HG03460 (cell line): ENCODE measurements around the gene GARS1.

Source experiments
- ATAC-seq: cut with Tn5 transposase; IDR thresholded peaks from one replicate; pipeline ENCODE4 v1.9.1; 2021; ENCODE audit not compliant: unreplicated experiment

Gene GARS1

DNA sequence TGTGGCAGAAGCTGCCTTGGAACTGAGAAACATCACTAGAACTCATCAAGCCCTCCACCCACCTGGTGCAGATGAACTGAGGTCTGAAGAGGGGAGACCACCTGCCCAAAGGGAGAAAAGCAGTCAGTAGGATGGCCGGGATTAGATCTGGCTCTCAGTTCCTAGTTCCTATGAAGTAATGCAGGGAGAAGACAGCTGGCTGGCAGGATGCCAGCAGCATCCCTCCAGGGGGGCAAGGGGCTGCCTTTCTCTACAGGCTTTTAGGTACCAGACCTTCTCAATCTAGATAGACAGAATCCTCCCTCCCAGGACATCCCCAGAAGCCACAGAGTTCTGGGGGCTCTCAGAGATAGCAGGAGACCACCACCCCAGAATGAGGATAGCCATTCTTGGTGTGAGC, 79.7 kb downstream of the GARS1 start:
- ATAC-seq: no peak

- ATAC-seq: no peak
Observed at GRCh38 chr7:30674876-30675275, 80.2 kb downstream of the GARS1 start.

GRCh38 chr7:30678805-30679204, 84.1 kb downstream of the GARS1 start:
- no peak for ATAC-seq

GRCh38 chr7:30679664-30680063, 85.0 kb downstream of the GARS1 start:
- ATAC-seq: no peak

GRCh38 chr7:30681331-30681797, 86.7 kb downstream of the GARS1 start:
- no peak for ATAC-seq

DNA sequence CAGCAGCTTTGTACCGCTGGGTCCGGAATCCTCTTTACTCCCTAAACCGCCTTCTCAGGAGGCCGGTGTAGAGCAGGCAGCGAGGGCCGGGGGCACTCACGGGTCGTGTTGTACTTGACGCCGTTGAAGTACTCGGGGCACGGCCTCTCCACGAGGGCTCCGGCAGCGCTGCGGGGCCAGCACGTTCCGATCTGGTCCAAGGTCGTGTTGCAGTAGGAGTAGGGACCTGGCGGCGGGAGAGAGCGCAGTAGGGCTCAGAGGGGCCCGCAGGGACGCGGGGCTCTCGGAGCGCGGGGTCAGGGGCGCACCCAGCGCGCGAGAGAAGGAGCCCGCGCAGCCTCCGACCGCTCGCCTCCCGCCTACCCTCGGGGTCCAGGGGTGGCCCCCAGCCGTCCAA, 87.1 kb downstream of the GARS1 start:
- no peak for ATAC-seq

GRCh38 chr7:30682212-30683083, 87.8 kb downstream of the GARS1 start, which contains the start of gene CRHR2:
Gene CRHR2 (minus strand): TSS chr7:30682456. CDS start chr7:30682280, 176 bp downstream.
- no peak for ATAC-seq

DNA sequence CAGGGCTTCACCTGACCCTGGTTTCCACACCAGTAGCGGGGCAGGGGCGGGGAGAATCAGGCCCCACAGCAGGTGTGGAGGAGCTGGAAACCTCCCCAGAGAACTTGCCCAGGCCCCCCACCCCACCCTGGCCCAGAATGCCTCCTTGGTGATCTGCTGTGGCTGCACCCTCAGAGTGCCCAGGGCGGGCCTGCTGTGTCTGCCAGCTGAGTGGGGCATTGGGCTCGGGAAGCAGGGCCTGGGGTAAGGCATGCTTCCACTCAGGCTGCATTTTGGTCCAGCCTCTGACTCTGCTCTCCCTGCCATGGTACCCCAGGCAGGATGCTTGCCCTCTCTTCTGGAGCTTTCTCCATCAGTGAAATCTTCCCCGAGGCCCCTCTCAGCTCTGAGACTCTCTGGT, 88.6 kb downstream of the GARS1 start:
- ATAC-seq: no peak
